GM21786 (cell line): Measurements from ENCODE around the gene ANKRD17.
A peak's percentile ranks its signal among the peaks of the same experiment; 100 is the strongest.

Experiments
- ATAC-seq: cut with Tn5 transposase; IDR thresholded peaks from one replicate; pipeline ENCODE4 v1.9.1; 2021; ENCODE audit not compliant: unreplicated experiment

ANKRD17 gene

GRCh38 chr4:73129319-73129718 is 129.3 kb downstream of the ANKRD17 start:
- no peak for ATAC-seq

GRCh38 chr4:73127839-73128453 is 130.7 kb downstream of the ANKRD17 start:
- ATAC-seq = peak; percentile 91

GRCh38 chr4:73109493-73109892 is 149.1 kb downstream of the ANKRD17 start:
- no peak for ATAC-seq

- no peak for ATAC-seq
Observed at GRCh38 chr4:73104695-73105094, 153.9 kb downstream of the ANKRD17 start.

- ATAC-seq = no peak
Observed at GRCh38 chr4:73103799-73104503, 154.6 kb downstream of the ANKRD17 start.

GRCh38 chr4:73099143-73099542 is 159.5 kb downstream of the ANKRD17 start:
- no peak for ATAC-seq

GRCh38 chr4:73098713-73099112 is 159.9 kb downstream of the ANKRD17 start:
- ATAC-seq = no peak

- ATAC-seq = no peak
Observed at GRCh38 chr4:73098016-73098415, 160.6 kb downstream of the ANKRD17 start.

- no peak for ATAC-seq
Observed at GRCh38 chr4:73092868-73093267, 165.7 kb downstream of the ANKRD17 start.

- ATAC-seq = no peak
Observed at GRCh38 chr4:73090738-73091137, 167.9 kb downstream of the ANKRD17 start.

- no peak for ATAC-seq
Observed at GRCh38 chr4:73087871-73088270, 170.7 kb downstream of the ANKRD17 start.

GRCh38 chr4:73086095-73086868 is 172.3 kb downstream of the ANKRD17 start:
- ATAC-seq = no peak

- ATAC-seq = no peak
Observed at GRCh38 chr4:73080789-73081188, 177.8 kb downstream of the ANKRD17 start.

- no peak for ATAC-seq
Observed at GRCh38 chr4:73075832-73076231, 182.8 kb downstream of the ANKRD17 start.

GRCh38 chr4:73070074-73070390 is 188.6 kb downstream of the ANKRD17 start:
- peak; percentile 7 for ATAC-seq

GRCh38 chr4:73069338-73070073 is 189.1 kb downstream of the ANKRD17 start, which contains the start of gene COX18:
COX18 (minus strand) TSS chr4:73069716; CDS start chr4:73069649, 67 bp downstream.
- ATAC-seq = peak; percentile 86

- ATAC-seq = peak; percentile 1
Observed at GRCh38 chr4:73068491-73069337, 189.9 kb downstream of the ANKRD17 start.

GRCh38 chr4:73067971-73068394 is 190.6 kb downstream of the ANKRD17 start:
- ATAC-seq = no peak

- ATAC-seq = no peak
Observed at GRCh38 chr4:73066928-73067327, 191.7 kb downstream of the ANKRD17 start.

- no peak for ATAC-seq
Observed at GRCh38 chr4:73066445-73066844, 192.2 kb downstream of the ANKRD17 start.
